ENCODE results near the gene ISG20L2.

Gene ISG20L2

GRCh38 chr1:156689035-156689952, 39.3 kb downstream of the ISG20L2 start:
- H4K20me1 ChIP-seq (ENCODE audit: insufficient read depth, low read length) = no peaks in the 10 kb centered on the region
- peaks cover 11% of the 10 kb centered on the region for H3K27me3 ChIP-seq (ENCODE audit: insufficient read depth, low read length)
- H3K27ac ChIP-seq (ENCODE audit: low read depth, low read length, poor library complexity, severe bottlenecking) = no peak overlapping the region
- no peaks in the 10 kb centered on the region for H3K9me2 ChIP-seq (ENCODE audit: low read depth, low read length)
- H3K79me2 ChIP-seq (ENCODE audit: insufficient read depth, low read length) = no peaks in the 10 kb centered on the region
- H3K36me3 ChIP-seq (ENCODE audit: insufficient read depth, low read length) = no peaks in the 10 kb centered on the region
- H2AFZ ChIP-seq (ENCODE audit: low read length) = no peak overlapping the region
- H3K4me2 ChIP-seq (ENCODE audit: low read length) = peak overlapping the region; percentile 2; the same call in 1 of the 2 replicates
- H3K4me3 ChIP-seq (ENCODE audit: low read depth, low read length, poor library complexity, severe bottlenecking) = no peak overlapping the region
- H3F3A ChIP-seq (ENCODE audit: insufficient read depth, low read length) = no peaks in the 10 kb centered on the region
- peaks cover 3% of the 10 kb centered on the region for H3K4me1 ChIP-seq (ENCODE audit: insufficient read depth, low read length, severe bottlenecking)
- no peak overlapping the region for H3K9ac ChIP-seq (ENCODE audit: low read length)
- H3K9me3 ChIP-seq (ENCODE audit: low read length) = no peaks in the 10 kb centered on the region
- TF ChIP-seq CTCF (IDR thresholded peaks at IDR 0.05; ENCODE audit: low read length) = peak; percentile 77
- TF ChIP-seq EZH2 (IDR thresholded peaks at IDR 0.05; ENCODE audit: borderline replicate concordance, low read length) = no peak

- no peaks in the 10 kb centered on the region for H3K79me2 ChIP-seq (ENCODE audit: insufficient read depth, low read length)
- H3K9ac ChIP-seq (ENCODE audit: low read length) = no peak overlapping the region
- H3K27me3 ChIP-seq (ENCODE audit: insufficient read depth, low read length) = peaks cover 6% of the 10 kb centered on the region; the same call in 1 of the 2 replicates
- no peaks in the 10 kb centered on the region for H3K36me3 ChIP-seq (ENCODE audit: insufficient read depth, low read length)
- no peak overlapping the region for H2AFZ ChIP-seq (ENCODE audit: low read length)
- no peaks in the 10 kb centered on the region for H3K9me2 ChIP-seq (ENCODE audit: low read depth, low read length)
- no peak overlapping the region for H3K27ac ChIP-seq (ENCODE audit: low read depth, low read length, poor library complexity, severe bottlenecking)
- TF ChIP-seq EZH2 (IDR thresholded peaks at IDR 0.05; ENCODE audit: borderline replicate concordance, low read length) (no peak), CTCF (IDR thresholded peaks at IDR 0.05; ENCODE audit: low read length) (no peak)
- no peaks in the 10 kb centered on the region for H3F3A ChIP-seq (ENCODE audit: insufficient read depth, low read length)
- H3K4me1 ChIP-seq (ENCODE audit: insufficient read depth, low read length, severe bottlenecking) = peaks cover 3% of the 10 kb centered on the region
- H3K4me2 ChIP-seq (ENCODE audit: low read length) = no peak overlapping the region
- no peaks in the 10 kb centered on the region for H4K20me1 ChIP-seq (ENCODE audit: insufficient read depth, low read length)
- H3K9me3 ChIP-seq (ENCODE audit: low read length) = no peaks in the 10 kb centered on the region
- no peak overlapping the region for H3K4me3 ChIP-seq (ENCODE audit: low read depth, low read length, poor library complexity, severe bottlenecking)
These were observed 44.3 kb downstream of the ISG20L2 start for GRCh38 chr1:156684227-156684782.

- no peaks in the 10 kb centered on the region for H3K79me2 ChIP-seq (ENCODE audit: insufficient read depth, low read length)
- no peaks in the 10 kb centered on the region for H3K36me3 ChIP-seq (ENCODE audit: insufficient read depth, low read length)
- H3K27me3 ChIP-seq (ENCODE audit: insufficient read depth, low read length) = peaks cover 11% of the 10 kb centered on the region
These were observed 46.2 kb downstream of the ISG20L2 start for GRCh38 chr1:156682166-156682890.

More at GRCh38 chr1:156682166-156682890, 46.2 kb downstream of the ISG20L2 start:
- no peaks in the 10 kb centered on the region for H3K9me3 ChIP-seq (ENCODE audit: low read length)
- no peaks in the 10 kb centered on the region for H3K4me1 ChIP-seq (ENCODE audit: insufficient read depth, low read length, severe bottlenecking)
- H3F3A ChIP-seq (ENCODE audit: insufficient read depth, low read length) = no peaks in the 10 kb centered on the region
- TF ChIP-seq CTCF (IDR thresholded peaks at IDR 0.05; ENCODE audit: low read length) (no peak), EZH2 (IDR thresholded peaks at IDR 0.05; ENCODE audit: borderline replicate concordance, low read length) (no peak)
- H3K27ac ChIP-seq (ENCODE audit: low read depth, low read length, poor library complexity, severe bottlenecking) = no peak overlapping the region
- H3K4me2 ChIP-seq (ENCODE audit: low read length) = no peak overlapping the region
- no peak overlapping the region for H2AFZ ChIP-seq (ENCODE audit: low read length)
- H3K9me2 ChIP-seq (ENCODE audit: low read depth, low read length) = no peaks in the 10 kb centered on the region
- H3K9ac ChIP-seq (ENCODE audit: low read length) = no peak overlapping the region
- no peak overlapping the region for H3K4me3 ChIP-seq (ENCODE audit: low read depth, low read length, poor library complexity, severe bottlenecking)
- no peaks in the 10 kb centered on the region for H4K20me1 ChIP-seq (ENCODE audit: insufficient read depth, low read length)

All from OCI-LY1 (cell line).